HG02798 (cell line): ENCODE measurements around the gene SIGLEC1.

Experiments used
- ATAC-seq: cut with Tn5 transposase; IDR thresholded peaks from one replicate; pipeline ENCODE4 v1.9.1; 2021; ENCODE audit warnings: mild to moderate bottlenecking; ENCODE audit not compliant: unreplicated experiment, poor library complexity

SIGLEC1 gene

DNA sequence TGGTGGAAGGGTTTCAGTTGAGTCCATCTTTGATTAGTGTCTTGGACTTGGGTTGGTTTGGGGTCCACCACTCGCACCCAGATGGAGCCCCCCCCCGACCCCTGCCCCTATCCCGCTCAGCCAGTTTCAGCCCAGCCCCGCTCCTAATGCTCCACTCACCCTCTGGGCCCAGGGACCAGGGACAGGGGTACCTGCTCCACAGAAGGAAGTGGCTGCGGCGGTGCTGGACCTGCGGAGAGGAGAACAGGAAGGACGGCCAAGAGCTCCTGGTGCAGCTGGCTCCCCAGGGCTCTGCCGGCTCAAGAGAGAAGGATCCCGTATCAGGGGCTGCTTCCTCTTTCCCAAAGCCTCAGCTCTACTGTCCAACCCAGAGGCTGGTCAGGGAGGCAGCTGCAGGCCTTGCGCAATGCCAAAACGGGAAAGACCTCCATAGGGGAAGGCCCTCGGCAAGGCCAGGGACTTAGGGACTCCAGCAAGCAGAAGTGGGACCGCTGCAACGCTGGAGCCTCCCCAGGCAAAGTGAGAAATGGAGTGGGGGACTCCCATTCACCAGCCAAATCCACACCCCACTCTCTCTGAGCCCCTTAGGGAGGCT, at the start of gene SIGLEC1:
Gene SIGLEC1, minus strand, starts transcription at position 322 of the 595 bp plus-strand sequence. CDS start 5,472 bp downstream, outside the sequence.
- no peak for ATAC-seq

DNA sequence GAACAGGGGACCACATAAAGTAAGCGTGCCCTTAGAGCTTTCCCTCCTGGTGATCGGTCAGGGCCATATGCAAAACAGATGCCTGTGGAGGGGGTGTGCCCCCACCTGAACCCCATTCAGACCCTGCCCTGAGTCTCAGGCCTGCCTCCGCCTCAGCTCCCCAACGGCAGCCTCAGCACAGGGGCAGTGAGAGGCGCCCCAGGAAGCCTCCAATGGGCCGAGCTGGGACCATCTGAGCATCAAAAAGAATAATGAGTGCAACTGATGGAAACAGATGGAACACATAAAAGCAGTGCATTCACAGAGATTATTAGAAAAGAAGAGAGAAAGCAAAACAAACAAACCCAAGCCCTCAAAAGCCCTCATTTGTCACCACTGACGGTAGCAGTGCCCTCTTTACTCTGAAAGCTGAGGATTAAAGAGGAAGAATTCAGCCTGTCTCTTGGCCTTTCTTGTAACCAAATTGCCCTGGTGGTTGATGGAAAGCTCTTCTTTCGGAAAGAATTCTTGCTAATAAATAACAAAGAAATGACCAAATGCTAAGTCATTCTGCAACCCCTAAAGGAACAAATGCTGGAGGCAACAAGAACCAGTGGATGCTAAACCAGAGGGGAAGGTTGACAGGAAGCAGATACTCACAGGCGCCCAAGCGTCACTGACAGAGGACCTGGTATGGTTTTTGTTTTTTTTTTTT, 48.4 kb upstream of the SIGLEC1 start:
- ATAC-seq: no peak

- no peak for ATAC-seq
Measured at GRCh38 chr20:3759884-3760283, 47.5 kb upstream of the SIGLEC1 start.

- no peak for ATAC-seq
Measured at GRCh38 chr20:3759316-3759823, 47.0 kb upstream of the SIGLEC1 start.

DNA sequence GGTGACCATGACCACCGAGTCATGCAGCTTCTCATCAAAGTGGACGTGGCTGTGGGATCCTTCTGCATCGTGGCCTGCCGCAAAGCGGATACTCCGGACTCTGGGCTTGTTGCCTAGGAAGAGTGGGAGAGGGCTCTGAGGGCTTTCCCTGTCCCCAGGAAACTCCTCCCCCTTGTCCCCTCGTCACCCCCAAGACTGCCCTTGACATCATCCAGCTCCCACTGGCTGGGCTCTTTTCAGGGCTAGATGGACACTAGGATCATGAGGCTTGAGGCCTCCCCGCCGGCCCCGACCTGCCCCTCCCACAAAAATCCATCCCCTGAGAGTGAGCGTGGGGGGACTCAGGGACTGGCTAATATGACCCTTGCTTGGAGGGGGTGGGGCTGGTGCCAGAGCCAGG, 46.2 kb upstream of the SIGLEC1 start:
- ATAC-seq: no peak

- ATAC-seq: no peak
Measured at GRCh38 chr20:3757268-3757667, 44.9 kb upstream of the SIGLEC1 start.

- ATAC-seq: no peak
Measured at GRCh38 chr20:3755814-3756480, 43.5 kb upstream of the SIGLEC1 start.

DNA sequence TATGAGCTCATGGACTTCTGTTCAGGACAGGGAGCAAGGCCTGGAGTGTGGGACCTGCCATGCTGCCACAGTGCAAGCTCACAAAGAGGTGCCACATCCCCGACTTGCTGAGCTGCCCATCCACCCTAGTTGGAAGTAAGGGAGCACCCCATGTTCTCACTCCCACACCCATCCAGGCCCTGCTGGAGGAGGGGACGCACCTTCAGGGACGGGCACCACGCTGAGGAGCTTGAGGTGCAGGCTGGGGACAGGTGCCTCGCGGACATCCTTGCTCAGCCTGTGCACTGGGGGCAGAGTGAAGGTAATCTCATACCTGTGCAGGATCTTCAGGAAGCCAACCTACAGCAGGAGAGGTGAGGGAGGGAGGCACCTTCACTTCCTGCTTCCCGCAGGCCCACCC, 42.9 kb upstream of the SIGLEC1 start:
- ATAC-seq: no peak

DNA sequence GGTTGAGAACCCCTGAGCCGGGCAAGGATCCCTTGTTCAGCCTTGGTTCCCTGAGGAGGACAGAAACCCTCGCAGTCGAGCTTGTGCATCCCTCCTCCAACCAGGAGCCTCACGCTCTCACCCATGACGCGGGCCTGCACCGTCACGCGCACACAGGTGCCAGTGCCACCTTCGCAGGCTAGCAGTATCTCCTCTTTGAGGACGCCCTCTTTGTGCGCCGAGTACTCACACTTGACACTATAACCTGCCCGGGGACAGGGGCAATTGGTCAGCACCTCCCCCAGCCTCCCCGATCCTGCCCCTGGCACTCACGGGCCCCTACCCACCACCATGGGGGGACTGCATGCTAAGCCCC, 41.9 kb upstream of the SIGLEC1 start:
- no peak for ATAC-seq

GRCh38 chr20:3753501-3754275, 41.3 kb upstream of the SIGLEC1 start:
- ATAC-seq: no peak

DNA sequence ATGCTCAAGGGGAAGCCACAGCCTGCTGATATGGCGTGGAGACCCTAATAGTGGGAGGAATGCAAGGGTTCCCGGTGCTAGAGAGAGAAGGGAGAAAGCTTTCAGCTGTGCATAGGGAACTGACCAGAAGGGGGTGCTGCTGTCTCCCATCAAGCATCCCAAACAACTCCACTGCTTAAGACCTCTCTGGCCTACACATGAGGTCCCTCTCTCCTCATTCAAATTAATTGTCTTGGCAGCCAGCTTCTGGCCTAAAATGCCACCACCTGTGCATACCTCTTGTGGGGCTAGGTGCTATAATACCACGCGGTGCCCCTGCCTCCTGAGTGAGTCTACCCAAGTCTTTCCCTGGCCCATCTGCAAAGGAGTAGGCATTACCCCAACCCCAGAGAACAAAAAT, 40.7 kb upstream of the SIGLEC1 start:
- ATAC-seq: no peak

GRCh38 chr20:3752386-3752759, 40.0 kb upstream of the SIGLEC1 start:
- no peak for ATAC-seq

DNA sequence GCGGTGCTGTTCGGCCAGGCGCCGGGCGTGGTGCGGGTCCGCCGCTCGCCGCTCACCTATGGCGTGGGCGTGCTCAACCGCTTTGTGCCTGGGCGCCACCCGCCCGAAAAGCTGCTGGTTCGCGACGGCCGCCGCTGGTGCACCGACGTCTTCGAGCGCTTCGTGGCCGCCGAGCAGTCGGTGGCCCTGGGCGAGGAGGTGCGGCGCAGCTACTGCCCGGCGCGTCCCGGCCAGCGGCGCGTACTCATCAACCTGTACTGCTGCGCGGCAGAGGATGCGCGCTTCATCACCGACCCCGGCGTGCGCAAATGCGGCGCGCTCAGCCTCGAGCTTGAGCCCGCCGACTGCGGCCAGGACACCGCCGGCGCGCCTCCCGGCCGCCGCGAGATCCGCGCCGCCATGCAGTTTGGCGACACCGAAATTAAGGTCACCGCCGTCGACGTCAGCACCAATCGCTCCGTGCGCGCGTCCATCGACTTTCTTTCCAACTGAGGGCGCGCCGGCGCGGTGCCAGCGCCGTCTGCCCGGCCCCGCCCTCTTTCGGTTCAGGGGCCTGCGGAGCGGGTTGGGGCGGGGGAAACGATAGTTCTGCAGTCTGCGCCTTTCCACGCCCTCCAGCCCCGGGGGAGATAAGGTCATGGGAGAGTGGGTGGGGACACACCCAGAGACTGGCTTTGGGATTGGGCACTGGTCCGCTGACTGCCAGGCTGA, 39.4 kb upstream of the SIGLEC1 start:
- no peak for ATAC-seq

DNA sequence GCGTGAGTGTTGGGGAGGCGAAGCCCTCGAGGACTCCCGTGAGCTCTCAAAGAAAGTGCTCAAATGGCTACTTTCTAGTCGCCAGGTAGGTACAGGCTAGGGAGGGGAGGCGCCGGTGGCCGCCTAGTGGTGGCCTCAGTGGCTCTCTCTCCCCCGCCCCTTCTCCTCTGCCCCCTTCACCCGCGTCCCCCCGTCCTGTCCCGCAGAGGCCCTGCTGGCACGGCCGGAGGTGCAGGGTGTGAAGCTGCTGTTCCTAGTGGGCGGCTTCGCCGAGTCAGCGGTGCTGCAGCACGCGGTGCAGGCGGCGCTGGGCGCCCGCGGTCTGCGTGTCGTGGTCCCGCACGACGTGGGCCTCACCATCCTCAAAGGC, 38.9 kb upstream of the SIGLEC1 start:
- ATAC-seq: no peak

GRCh38 chr20:3749689-3750531, 37.5 kb upstream of the SIGLEC1 start:
- no peak for ATAC-seq

GRCh38 chr20:3749087-3749688, 36.8 kb upstream of the SIGLEC1 start:
- no peak for ATAC-seq

- ATAC-seq: no peak
Measured at GRCh38 chr20:3748073-3748472, 35.7 kb upstream of the SIGLEC1 start.

DNA sequence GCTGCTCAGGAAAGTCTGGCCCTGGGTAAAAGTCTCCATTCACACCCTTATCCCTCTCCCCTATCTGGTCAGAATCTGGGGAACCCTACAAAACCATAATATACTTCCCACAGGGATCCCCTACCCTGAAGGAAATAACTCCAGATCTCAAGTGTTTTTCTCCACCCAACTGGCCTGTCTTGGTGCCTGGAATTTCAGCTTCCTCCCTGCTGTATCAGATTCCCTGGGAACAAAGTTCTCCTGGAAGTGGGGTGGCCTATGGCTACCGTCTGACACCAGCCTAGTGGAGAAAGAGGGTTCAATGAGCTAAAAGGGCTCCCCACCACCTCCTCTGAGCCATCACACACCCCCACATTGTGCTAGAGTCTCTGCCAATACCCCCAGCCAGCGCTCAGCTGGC, 35.1 kb upstream of the SIGLEC1 start:
- no peak for ATAC-seq

- ATAC-seq: no peak
Measured at GRCh38 chr20:3745686-3746173, 33.3 kb upstream of the SIGLEC1 start.
